Myocyte (in vitro differentiated cells): Measurements from ENCODE around the gene BHLHE40. TPM values are rescaled to one million over a fixed set of nuclear protein-coding genes. Genes with fewer than 3 reads are reported as not detected.

Experiments used
- DNase-seq: peaks from one replicate; pipeline ENCODE4 v3.0.0-alpha.2; 2012; ENCODE audit warnings: low read depth
- polyA plus RNA-seq: library from polyadenylated mRNA; unstranded; fragments of >200 nt; gene quantifications from one replicate; pipeline ENCODE4 v1.2.1, GENCODE V29; 2012; ENCODE audit warnings: missing spikeins
- total RNA-seq: library from RNA; depleted of rRNA; stranded (reverse); fragments of >200 nt; gene quantifications from 2 replicates; pipeline ENCODE4 v1.2.3, GENCODE V29; 2014

BHLHE40 gene
- 36.5 and 80.1 TPM in 2 replicates for total RNA-seq
- 159 TPM for polyA plus RNA-seq

DNA sequence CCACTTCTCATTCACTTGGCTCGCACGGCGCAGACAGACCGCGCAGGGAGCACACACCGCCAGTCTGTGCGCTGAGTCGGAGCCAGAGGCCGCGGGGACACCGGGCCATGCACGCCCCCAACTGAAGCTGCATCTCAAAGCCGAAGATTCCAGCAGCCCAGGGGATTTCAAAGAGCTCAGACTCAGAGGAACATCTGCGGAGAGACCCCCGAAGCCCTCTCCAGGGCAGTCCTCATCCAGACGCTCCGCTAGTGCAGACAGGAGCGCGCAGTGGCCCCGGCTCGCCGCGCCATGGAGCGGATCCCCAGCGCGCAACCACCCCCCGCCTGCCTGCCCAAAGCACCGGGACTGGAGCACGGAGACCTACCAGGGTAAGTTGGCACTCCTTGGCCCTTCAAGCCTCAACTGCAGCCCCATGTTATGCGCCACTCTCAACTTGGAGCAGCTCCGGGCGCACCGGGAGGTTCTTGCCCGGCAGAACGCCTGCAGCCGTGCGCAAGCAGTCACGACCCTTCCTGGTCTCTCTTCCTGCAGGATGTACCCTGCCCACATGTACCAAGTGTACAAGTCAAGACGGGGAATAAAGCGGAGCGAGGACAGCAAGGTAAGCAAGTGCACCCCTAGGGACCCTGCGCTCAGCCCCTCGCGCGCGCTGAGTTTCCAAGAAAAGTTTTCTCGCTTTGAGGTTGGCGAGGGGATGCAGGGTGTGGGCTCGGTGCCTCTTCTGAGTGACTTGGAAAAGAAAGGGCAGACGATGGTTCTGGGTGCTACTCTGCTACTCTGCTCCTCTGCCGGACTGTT is at the start of gene BHLHE40:
TSS of gene BHLHE40 (plus strand) at position 10 of the 801 bp plus-strand sequence. CDS start at position 292, 282 bp downstream.
- DNase-seq, result peak; percentile 43

DNA sequence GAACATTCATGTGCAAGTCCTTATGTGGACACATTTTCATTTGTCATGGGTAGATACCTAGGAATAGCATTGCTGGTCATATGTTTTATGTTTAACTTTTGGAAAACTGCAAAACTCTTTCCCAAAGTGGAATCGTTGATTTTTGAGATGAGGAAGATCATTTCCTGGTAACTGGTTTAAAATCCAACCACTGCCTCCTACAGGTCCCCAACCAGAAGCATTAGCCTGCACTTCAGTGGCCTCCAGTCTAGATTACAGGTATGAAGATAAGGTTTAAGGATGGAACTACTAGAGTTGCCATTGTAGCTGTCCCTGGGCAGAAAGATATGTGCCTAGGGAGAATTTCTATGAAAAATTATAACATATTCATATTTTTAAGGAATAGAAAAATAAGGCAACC is 48.7 kb upstream of the BHLHE40 start:
- no peak for DNase-seq

DNA sequence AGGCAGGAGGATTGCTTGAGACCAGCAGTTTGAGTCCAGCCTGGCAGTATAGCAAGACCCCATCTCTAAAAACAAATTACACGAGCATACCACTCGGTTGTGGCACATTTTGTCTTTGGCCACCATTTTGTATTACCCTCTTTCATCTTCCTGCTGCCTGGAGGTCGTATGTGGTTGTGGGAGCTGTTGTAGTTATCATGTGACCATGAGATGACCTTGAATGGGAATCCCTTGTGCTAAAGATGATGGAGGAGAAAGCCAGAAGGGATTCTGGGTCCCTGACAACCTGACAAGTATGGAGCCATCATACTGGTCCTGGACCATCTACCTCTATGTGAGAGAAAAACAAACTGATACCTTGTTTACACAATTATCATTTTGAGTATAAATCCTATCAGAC is 45.2 kb upstream of the BHLHE40 start:
- no peak for DNase-seq

DNA sequence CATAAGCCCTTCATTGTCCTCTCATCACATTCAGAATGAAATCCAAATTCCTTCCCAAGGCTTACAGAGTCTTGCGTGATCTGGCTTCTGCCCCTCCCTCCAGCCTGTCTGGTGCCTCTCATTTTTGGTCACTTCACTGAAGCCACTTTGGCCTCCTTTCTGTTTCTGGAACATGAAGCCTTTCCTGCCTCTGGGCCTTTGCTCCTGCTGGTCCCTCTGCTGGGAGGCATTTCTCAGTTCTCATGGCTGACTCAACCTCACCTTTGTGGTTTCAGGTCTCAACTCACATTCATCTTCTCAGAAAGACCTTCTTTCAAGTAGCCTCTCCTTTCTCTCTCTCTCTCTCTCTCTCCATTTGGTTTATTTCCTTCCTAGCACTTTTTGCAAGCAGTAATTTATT is 43.9 kb upstream of the BHLHE40 start:
- DNase-seq, result no peak

DNA sequence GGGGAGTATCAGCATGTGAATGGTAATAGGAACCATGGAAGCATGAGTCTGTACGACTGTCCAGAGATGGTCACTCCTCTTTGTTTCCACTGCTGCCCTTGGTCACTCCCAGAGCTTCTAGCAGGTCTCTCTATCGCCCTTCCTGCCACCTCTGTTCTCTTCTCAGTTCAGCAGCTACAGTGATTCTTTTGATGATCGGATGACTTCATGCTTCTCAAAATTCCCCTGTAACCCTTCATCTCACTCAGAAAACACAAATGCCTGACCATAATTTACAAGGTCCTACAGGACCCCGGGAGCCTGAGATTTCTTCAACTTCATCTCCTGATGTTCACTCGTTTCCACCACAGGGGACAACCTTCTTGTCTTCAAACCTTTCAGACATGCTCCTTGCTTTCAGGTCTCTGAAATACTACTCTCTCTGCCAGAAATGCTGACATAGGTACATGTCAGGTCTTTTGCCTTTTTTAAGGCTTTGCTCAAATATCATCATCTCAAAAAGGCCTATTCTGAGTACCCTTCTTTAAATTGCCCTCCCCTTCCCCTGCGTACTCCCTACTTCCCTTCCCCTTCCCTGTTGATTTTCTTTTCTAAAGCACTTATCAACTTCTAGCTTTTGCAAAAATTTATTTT is 42.1 kb upstream of the BHLHE40 start:
- no peak for DNase-seq

DNA sequence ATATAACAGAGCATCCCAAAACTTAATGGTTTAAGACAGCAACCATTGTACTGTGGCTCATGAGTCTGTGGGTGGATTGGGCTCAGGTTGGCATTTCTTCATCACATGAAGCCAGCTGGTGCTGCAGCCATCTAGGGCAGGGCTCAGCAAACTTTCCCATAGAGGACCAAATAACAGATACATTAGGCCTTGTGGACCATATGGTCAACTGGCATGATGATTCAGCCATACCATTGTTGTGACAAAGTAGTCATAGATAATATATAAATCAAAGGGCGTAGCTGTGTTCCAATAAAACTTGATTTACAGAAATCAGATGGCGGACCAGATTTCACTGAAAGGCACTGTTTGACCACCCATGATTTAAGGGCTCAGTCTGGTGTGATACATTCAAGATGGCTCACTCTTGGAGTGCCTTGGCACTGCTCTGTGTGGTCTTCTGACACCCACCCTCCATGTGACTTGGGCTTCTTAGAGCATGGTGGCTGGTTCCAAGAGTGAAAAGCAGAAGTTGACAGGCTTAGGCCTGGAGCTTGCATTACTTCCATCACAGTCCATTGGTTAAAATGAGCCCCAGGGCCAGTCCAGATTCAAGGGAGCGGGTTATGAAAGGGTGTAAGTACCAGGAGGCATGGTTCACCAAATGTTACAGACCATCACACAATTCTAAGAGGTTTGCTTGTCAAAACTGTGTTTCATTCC is 40.8 kb upstream of the BHLHE40 start:
- DNase-seq, result no peak

DNA sequence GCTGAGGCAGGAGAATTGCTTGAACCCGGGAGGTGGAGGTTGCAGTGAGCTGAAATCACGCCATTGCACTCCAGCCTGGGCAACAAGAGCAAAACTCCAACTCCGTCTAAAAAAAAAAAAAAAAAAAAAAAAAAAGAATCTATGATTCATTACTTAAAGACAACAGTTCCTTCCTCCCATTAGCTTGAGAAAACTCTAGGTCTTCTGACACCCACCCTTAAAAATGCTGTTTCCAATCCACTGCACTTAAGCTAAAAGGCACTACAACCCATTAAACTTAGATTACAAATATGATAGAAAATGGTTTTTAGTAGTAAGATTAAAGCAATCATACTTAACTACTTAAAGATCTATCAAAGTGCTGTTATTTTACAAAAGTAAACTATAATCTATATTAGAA is 40.0 kb upstream of the BHLHE40 start:
- DNase-seq, result no peak

DNA sequence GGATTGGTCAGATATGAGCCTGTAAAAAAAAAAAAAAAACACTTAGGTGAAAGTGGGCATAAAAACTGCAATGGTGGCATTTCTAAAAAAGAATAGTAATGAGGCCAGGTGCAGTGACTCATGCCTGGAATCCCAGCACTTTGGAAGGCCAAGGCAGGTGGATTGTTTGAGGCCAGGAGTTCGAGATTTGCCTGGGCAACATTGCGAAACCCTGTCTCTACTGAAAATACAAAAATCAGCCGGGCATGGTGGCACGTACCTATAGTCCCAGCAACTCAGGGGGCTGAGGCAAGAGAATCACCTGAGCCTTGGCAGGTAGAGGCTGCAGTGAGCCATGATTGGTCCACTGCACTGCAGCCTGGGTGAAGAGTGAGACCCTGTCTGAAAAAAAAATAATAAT is 38.3 kb upstream of the BHLHE40 start:
- no peak for DNase-seq

DNA sequence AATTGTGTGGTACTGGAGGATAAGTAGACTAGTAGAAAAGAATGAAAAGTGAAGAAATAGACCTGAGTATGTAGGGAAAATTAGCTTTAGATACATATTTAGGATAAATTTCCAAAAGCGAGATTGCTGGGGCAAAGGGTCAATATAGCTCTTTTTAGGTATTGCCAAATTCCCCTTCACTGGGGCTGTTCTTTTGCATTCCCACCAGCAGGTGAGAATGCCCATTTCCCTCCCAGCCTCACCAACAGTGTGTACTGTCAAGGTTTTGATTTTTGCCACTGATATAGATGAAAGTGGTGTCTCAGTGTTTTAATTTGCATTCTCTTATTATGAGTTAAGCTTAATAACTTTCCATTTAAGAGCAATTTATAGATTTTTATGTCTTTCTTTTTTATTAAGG is 35.7 kb upstream of the BHLHE40 start:
- no peak for DNase-seq

DNA sequence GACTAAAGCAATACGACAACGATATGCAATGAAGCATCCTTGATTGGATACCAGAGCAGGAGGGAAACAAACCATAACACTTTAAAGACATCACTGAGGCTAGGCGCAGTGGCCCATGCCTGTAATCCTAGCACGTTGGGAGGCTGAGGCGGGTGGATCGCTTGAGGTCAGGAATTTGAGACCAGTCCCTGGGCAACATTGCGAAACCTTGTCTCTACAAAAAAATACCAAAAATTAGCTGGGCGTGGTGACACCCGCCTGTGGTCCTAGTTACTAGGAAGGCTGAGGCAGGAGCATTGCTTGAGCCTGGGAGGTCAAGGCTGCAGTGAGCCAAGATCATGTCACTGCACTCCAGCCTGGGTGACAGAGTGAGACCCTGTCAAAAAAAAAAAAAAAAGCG is 33.9 kb upstream of the BHLHE40 start:
- DNase-seq, result no peak

DNA sequence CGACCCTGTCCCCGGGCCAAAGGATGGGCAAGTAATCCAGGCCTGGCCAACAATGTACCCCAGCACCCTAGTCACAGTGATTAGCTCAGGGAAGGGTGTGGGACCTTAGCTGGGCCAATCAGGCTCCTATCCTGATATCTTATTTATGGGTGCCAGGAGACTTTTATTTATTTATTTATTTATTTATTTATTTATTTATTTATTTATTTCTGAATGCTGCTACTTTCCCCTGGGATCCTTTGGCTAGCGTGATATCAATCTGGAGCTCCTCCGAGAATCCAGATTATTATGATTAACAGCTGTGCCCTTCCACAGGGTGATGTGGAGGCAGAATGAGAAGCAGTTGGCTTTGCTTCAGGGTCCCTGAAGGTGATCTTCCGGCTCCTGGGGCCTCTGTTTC is 32.2 kb upstream of the BHLHE40 start:
- DNase-seq, result no peak

DNA sequence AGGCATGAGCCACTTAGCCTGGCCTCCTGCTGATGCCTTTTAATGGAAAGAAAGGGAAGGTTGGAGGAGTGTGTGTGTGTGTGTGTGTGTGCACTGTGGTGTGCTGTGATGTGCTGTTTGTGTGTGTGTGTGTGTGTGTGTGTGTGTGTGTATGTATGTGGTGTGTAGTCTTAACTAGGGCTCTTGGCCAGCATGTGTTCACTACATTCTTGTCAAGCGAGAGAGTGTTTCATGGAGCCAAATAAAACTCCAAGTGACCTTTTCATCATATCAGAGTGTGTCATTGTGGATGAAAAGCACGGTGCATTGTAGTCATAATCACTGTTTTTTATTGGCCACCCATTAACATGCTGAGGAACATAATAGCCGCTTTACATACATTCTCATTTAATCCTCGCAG is 30.8 kb upstream of the BHLHE40 start:
- no peak for DNase-seq

DNA sequence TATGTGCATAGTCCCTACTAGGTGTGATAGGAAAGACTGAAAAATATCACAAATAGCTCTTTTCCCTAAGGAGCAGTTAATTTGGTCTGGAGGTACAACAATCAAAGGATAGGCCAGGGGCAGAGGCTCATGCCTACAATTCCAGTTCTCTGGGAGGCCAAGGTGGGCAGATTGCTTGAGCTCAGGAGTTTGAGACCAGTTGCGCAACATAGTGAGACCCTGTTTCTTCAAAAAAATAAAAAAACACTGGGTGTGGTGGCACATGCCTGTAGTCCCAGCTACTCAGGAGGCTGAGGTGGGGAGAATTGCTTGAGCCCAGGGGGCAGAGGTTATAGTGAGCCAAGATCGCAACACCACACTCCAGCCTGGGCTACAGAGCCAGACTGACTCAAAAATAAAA is 30.2 kb upstream of the BHLHE40 start:
- DNase-seq, result no peak

DNA sequence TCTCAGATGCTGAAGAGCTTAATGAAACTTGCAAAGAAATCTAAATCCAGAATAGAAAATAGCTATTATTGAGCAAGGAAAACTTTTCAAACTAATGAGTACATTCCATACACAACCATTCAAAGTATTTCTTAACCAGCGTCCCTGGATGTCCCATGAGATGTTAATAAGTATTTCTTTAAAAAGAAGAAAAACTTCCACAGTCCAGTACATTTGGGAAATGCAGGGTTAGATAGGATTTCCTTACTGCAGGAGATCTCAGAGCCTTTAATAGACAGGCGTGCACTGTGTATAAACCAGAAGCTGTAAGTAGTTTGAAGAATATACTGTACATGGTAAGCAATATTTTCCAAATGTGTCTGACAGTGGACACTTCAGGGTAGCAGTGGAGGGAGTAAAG is 29.6 kb upstream of the BHLHE40 start:
- DNase-seq, result no peak

DNA sequence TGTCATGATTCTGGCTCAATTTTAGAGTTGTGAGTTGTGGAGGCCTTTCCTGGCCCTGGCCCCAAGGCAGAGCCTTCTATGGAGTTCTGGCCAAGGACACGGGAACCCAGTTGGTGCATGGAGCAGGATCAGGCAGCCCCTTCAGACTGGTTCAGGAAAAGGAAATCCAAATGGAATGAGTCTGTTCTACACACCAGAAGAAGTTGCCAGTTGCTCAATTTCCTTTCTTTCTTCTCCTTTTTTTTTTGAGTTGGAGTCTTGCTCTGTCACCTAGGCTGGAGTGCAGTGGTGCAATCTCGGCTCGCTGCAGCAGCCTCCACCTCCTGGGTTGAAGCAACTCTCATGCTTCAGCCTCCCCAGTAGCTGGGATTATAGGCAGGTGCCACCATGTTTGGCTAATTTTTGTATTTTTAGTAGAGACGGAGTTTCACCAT is 28.9 kb upstream of the BHLHE40 start:
- DNase-seq, result no peak

DNA sequence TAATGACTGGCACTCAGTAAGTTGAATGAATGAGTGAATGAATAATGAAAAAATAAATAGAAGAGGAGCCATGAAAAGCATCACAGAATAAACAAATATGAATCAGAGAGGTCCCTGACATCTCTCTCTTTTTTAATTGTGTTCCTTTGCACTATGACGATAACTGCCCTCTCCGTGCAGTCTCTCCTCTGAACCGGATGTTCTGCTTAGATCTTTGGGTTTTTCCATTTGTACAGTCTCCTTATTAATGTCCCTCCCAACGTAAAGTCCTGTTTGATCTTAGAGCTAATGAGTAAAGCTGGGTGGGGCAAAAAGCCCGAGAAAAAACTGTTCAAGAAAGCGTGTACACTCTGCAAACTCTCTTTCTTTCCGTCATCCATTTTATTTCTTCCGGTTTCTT is 28.3 kb upstream of the BHLHE40 start:
- DNase-seq, result no peak

DNA sequence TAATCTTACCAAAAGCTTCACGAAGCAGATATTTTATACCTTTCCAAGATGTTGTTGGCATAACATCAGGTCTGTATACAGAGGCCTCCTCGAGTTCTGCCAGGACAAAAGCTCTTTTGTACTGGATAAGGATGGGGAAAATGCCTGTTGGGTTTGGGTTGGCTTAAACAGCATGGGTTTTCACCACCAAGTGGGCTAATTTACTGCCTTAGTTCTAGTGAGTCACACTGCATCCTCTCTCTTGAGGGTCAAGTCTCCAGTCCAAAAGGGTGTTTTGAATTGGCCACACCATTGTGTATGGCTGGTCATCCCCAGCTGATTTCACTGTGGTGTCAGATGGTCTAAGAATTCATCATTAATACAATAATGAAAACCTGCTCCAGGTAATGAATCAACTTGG is 26.1 kb upstream of the BHLHE40 start:
- DNase-seq, result no peak

DNA sequence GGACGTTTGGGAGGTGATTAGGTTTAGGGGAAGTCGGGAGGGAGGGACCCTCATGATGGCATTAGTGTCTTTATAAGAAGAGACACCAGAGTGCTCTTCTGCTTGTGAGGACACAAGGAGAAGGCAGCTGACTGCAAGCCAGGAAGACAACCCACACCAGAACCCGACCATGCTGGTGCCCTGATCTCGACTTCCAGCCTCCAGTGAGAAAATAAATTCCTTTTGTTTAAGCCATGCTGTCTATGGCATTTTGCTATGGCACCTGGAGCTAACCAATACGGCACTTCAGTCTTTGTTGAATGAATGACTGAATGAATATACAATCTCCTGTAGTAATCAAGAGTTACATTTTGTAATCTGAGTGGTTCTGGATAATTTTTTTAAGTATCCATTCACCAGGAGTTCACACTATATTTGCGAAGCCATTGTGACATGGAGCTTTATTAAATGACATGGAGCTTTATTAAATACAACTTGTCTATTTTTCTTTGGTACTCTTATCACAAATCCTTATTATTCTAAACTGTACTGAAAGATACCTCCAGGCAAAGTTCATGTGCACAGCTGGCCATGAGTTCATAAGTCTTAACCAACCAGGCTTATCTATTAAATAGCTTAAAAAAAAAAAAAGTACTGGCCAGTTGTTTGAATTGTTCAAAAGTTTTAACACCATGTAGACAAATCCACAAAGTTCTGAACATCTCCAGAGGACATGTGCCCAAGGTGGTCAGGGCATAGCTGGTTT is 24.8 kb upstream of the BHLHE40 start:
- no peak for DNase-seq

DNA sequence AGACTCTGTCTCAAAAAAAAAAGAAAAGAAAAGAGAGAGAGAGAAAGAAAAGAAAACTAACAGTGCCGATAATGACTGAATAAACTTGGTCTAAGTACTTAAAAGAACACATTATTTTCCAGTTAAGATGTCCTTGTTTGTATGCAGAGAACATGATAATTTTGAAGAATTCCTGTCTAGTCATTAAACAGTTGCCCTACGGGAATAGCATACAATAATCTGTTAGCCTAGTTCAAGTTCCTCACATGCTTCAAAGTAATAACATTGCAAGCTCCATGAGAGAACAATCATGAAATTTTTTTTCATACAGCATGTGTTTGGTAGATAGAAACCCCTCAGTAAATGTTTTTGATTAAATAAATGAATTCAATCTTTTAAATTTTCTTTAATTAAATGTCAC is 23.1 kb upstream of the BHLHE40 start:
- no peak for DNase-seq

DNA sequence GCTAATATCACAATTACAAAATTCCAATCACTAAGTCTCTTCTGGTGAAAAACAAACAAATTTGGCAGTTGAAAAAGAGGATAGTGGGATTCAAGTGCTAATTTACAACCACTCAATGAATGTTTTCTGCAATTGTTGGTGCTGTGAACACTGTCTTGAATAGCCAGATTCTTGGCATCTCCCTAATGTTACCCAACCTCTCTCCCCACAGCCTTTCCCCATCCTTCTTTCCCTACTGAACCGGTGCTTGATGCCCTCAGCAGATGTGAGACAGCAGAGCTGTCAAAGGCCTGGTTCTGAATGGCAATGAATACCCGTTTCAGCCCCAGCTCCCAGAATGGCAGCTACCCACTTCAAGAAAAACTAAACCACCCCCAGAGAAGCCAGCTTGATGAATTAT is 22.5 kb upstream of the BHLHE40 start:
- DNase-seq, result no peak

DNA sequence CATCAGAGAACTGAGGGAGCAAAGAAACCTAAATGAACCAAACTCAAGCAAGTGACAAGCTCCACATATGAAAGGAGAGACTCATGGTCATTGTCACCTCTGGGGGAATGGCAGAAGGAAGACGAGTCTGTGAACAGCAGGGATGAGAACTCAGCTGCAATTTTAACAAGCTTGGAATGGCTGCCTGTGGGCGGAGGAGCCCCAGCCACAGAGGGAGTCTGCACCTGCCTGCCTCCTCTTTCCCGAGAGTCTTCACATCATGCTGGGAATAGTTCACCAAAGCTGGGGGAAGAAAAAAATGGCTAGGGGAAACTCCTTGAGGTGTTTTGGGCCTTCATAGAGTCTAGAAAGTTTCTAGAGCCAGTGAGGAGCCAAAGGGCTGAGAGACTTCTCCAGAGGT is 21.3 kb upstream of the BHLHE40 start:
- peak; percentile 19 for DNase-seq

DNA sequence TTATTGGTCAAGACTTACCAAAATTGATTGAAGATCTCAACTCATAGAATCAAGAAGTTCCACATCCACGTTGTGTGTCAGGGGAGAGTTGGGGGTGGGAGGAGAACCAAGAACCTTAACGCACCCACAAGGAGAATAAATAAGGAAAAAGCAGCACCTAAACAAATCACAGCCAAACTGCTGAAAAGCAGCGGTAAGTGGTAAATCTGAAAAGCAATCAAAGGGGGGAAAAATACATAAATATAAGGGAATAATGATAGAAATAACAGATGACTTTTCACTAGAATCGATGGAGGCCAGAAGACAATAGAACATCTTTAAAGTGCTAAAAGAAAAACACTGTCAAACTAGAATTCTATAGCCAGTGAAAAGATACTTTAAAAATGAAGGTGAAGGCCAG is 20.1 kb upstream of the BHLHE40 start:
- no peak for DNase-seq
